GM06990 (cell line): ENCODE data around the gene KIAA1671.

ENCODE experiments used
- DNase-seq: peaks from one replicate; pipeline ENCODE4 v3.0.0-alpha.2; 2011; ENCODE audit not compliant: insufficient read length; ENCODE audit errors: extremely low read depth
- H3K27me3 ChIP-seq: replicated peaks from 2 replicates; pipeline ENCODE4 v1.6.0; 2011; ENCODE audit warnings: low read length; ENCODE audit not compliant: control insufficient read depth, insufficient read depth
- H3K36me3 ChIP-seq: 2 replicates; pipeline ENCODE4 v1.5.1; 2011; ENCODE audit warnings: low read length; ENCODE audit not compliant: control insufficient read depth, insufficient read depth
- H3K4me3 ChIP-seq: replicated peaks from 2 replicates; pipeline ENCODE4 v1.5.1; 2011; ENCODE audit warnings: low read depth, mild to moderate bottlenecking, control low read depth, low read length
- CTCF ChIP-seq: IDR thresholded peaks from 2 replicates; pipeline ENCODE4 v1.5.1; 2011; ENCODE audit warnings: low read length, control low read depth, mild to moderate bottlenecking, inconsistent platforms; ENCODE audit not compliant: insufficient read depth, poor library complexity, severe bottlenecking

The KIAA1671 gene

DNA sequence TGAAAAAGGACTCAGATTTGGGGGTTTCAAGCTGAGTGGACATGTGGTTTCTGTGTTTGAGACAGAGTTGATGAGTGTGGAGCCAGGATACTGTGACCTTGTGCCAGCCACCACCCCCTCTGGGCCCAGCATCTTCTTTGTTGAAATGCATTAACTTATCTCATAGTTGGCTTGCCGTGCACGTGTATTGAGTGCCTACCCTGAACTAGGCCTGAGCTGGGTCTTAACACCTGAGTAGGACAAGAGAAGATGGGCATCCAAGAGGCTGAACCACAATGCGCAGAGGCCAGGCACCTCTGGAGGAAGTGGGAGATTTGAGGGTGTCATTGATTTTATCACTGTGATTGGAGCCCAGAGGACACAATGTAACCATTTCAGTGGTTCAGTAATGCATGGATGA lies 129.6 kb downstream of the KIAA1671 start:
- no peak for TF ChIP-seq CTCF
- DNase-seq, result no peak
- H3K27me3 ChIP-seq, result no peaks in the 10 kb centered on the region
- H3K36me3 ChIP-seq, result no peaks in the 10 kb centered on the region
- no peak overlapping the region for H3K4me3 ChIP-seq

- no peak for TF ChIP-seq CTCF
- Histone ChIP-seq H3K27me3 (no peaks in the 10 kb centered on the region), H3K36me3 (no peaks in the 10 kb centered on the region), H3K4me3 (no peak overlapping the region)
- DNase-seq, result no peak
Measured at GRCh38 chr22:25083056-25083806, 130.7 kb downstream of the KIAA1671 start.

GRCh38 chr22:25083807-25084200 lies 131.3 kb downstream of the KIAA1671 start:
- DNase-seq, result no peak
- no peaks in the 10 kb centered on the region for H3K36me3 ChIP-seq
- no peak for TF ChIP-seq CTCF
- H3K4me3 ChIP-seq, result no peak overlapping the region
- no peaks in the 10 kb centered on the region for H3K27me3 ChIP-seq

- no peak for TF ChIP-seq CTCF
- no peak for DNase-seq
- H3K27me3 ChIP-seq, result no peaks in the 10 kb centered on the region
- no peak overlapping the region for H3K4me3 ChIP-seq
- no peaks in the 10 kb centered on the region for H3K36me3 ChIP-seq
Measured at GRCh38 chr22:25084405-25085107, 132.0 kb downstream of the KIAA1671 start.

GRCh38 chr22:25085156-25085555 lies 132.6 kb downstream of the KIAA1671 start:
- no peak for TF ChIP-seq CTCF
- Histone ChIP-seq H3K27me3 (no peaks in the 10 kb centered on the region), H3K36me3 (no peaks in the 10 kb centered on the region), H3K4me3 (no peak overlapping the region)
- no peak for DNase-seq
